ENCODE data around the gene TIMMDC1.

The TIMMDC1 gene

DNA sequence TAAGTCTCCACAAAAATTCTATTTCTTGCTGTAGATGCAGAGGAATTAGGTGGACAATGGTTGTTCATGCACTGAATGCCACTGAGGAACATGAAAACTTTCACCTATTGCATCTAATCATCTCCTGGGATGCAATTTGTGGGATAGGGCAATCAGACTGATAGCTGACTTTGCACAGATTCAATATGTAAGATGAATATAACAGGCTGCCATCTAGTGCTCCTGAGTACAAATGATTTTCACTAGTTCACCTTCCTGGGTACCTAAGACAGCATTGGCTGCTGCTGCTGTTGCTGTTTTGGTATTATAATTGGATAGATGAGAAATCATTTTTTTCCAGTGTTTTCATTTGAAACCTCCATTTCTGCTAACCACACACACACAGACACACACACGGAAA, 19.7 kb downstream of the TIMMDC1 start:
- Histone ChIP-seq H3K4me1 (ENCODE audit: control insufficient read depth, insufficient read depth, low read length) (no peaks in the 10 kb centered on the region), H3K4me3 (ENCODE audit: low read depth, low read length) (no peak overlapping the region), H3K27ac (ENCODE audit: extremely low read depth, low read depth, low read length) (no peak overlapping the region), H3K9me3 (ENCODE audit: control insufficient read depth, insufficient read depth, low read depth, low read length) (no peaks in the 10 kb centered on the region), H3K36me3 (ENCODE audit: control insufficient read depth in 2 of 2, insufficient read depth in 1 of 2, low read length in 2 of 2) (peaks cover 29 to 99% of the 10 kb centered on the region in 2 experiments)
- TF ChIP-seq ZNF324 (tag by site-specific recombination; IDR thresholded peaks at IDR 0.05) = no peak
- TF ChIP-seq ZNF600 (tag by site-specific recombination; IDR thresholded peaks at IDR 0.05) = no peak
- no peak for TF ChIP-seq ZNF292 (tag by site-specific recombination; IDR thresholded peaks at IDR 0.05; ENCODE audit: borderline replicate concordance, low read depth)
- no peak for TF ChIP-seq SP7 (tag by site-specific recombination; IDR thresholded peaks at IDR 0.05)
- TF ChIP-seq ZNF707 (tag by site-specific recombination; IDR thresholded peaks at IDR 0.05) = no peak
- no peak for TF ChIP-seq HOXC10 (CRISPR knock-in tag; IDR thresholded peaks at IDR 0.05)
- TF ChIP-seq ZNF510 (tag by site-specific recombination; IDR thresholded peaks at IDR 0.05; ENCODE audit: insufficient replicate concordance) = no peak
- TF ChIP-seq MYNN (tag by site-specific recombination; IDR thresholded peaks at IDR 0.05; ENCODE audit: borderline replicate concordance) = no peak
- TF ChIP-seq BCL11A (tag by site-specific recombination; IDR thresholded peaks at IDR 0.05; ENCODE audit: low read depth) = no peak
- TF ChIP-seq, protein P1, sequence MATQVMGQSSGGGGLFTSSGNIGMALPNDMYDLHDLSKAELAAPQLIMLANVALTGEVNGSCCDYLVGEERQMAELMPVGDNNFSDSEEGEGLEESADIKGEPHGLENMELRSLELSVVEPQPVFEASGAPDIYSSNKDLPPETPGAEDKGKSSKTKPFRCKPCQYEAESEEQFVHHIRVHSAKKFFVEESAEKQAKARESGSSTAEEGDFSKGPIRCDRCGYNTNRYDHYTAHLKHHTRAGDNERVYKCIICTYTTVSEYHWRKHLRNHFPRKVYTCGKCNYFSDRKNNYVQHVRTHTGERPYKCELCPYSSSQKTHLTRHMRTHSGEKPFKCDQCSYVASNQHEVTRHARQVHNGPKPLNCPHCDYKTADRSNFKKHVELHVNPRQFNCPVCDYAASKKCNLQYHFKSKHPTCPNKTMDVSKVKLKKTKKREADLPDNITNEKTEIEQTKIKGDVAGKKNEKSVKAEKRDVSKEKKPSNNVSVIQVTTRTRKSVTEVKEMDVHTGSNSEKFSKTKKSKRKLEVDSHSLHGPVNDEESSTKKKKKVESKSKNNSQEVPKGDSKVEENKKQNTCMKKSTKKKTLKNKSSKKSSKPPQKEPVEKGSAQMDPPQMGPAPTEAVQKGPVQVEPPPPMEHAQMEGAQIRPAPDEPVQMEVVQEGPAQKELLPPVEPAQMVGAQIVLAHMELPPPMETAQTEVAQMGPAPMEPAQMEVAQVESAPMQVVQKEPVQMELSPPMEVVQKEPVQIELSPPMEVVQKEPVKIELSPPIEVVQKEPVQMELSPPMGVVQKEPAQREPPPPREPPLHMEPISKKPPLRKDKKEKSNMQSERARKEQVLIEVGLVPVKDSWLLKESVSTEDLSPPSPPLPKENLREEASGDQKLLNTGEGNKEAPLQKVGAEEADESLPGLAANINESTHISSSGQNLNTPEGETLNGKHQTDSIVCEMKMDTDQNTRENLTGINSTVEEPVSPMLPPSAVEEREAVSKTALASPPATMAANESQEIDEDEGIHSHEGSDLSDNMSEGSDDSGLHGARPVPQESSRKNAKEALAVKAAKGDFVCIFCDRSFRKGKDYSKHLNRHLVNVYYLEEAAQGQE (tag by site-specific recombination; IDR thresholded peaks at IDR 0.05) = no peak
- TF ChIP-seq, protein P2, sequence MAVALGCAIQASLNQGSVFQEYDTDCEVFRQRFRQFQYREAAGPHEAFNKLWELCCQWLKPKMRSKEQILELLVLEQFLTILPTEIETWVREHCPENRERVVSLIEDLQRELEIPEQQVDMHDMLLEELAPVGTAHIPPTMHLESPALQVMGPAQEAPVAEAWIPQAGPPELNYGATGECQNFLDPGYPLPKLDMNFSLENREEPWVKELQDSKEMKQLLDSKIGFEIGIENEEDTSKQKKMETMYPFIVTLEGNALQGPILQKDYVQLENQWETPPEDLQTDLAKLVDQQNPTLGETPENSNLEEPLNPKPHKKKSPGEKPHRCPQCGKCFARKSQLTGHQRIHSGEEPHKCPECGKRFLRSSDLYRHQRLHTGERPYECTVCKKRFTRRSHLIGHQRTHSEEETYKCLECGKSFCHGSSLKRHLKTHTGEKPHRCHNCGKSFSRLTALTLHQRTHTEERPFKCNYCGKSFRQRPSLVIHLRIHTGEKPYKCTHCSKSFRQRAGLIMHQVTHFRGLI (tag by site-specific recombination; IDR thresholded peaks at IDR 0.05) = no peak
- TF ChIP-seq SETDB1 (IDR thresholded peaks at IDR 0.05; ENCODE audit: insufficient read length, low read length) = no peak
- TF ChIP-seq, protein P3, sequence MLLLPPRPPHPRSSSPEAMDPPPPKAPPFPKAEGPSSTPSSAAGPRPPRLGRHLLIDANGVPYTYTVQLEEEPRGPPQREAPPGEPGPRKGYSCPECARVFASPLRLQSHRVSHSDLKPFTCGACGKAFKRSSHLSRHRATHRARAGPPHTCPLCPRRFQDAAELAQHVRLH (tag by site-specific recombination; IDR thresholded peaks at IDR 0.05) = no peak
- TF ChIP-seq ZNF114 (tag by site-specific recombination; IDR thresholded peaks at IDR 0.05) = no peak
- no peak for TF ChIP-seq ZNF350 (tag by site-specific recombination; IDR thresholded peaks at IDR 0.05)
- POLR2A ChIA-PET = no interaction called here
- CTCF ChIA-PET = interaction anchor here (0.6 to 0.7 kb wide), 2 partner anchors 202 to 246 kb away, joined by 6 read pairs; no protein-coding TSS in a partner anchor

DNA sequence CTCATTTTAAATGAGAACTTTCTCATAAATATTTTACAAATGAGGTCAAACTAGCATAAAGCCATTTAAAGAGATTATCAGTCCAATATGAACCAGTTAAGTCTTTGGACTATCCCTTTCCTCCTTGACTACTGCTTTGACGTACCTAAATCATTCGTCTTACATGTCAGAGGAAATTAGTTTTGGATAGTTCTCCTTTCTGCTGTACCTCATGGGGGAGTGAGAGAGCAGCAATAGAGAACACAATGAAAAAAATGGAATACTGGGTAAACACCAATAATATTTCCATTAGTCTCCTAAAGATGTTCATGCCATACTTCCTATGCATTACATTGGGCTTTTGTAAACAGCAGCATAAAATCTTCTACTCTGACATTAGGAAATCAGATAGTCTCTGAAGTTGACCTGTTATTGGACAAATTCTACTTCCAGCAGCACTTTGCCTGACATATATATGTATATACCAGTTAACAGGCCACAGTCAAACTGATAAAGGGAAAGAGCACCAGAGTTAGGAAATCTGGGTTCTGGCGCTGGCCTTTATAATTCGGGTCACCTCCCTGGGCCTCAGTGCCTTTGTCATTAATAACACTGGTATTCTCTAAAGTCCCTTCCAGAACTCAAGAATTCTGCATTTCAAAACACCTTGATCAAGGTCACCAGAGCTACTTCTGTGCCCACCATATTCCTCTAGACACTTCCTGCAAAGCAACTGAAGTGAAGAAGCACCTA, 26.8 kb downstream of the TIMMDC1 start:
- Histone ChIP-seq H3K9me3 (ENCODE audit: control insufficient read depth, insufficient read depth, low read depth, low read length) (no peaks in the 10 kb centered on the region), H3K4me1 (ENCODE audit: control insufficient read depth, insufficient read depth, low read length) (no peaks in the 10 kb centered on the region), H3K27ac (ENCODE audit: extremely low read depth, low read depth, low read length) (no peak overlapping the region), H3K36me3 (ENCODE audit: control insufficient read depth in 2 of 2, insufficient read depth in 1 of 2, low read length in 2 of 2) (peaks cover 13 to 59% of the 10 kb centered on the region in 2 experiments), H3K4me3 (ENCODE audit: low read depth, low read length) (no peak overlapping the region)
- POLR2A ChIA-PET = no interaction called here
- CTCF ChIA-PET = no interaction called here
- TF ChIP-seq ZNF311 (tag by site-specific recombination; IDR thresholded peaks at IDR 0.05; ENCODE audit: borderline replicate concordance) (no peak), SP3 (tag by site-specific recombination; IDR thresholded peaks at IDR 0.05) (no peak)
